Type B pancreatic cell (in vitro differentiated cells): ENCODE measurements around the gene AGTR2. TPM values are rescaled to one million over a fixed set of nuclear protein-coding genes. Genes with fewer than 3 reads are reported as not detected.
"Not testable (repeated sequence)": the region's sequence is repeated elsewhere in the genome, so short reads cannot be mapped to it uniquely, and the experiment has no call there.

Experiments used
- DNase-seq: peaks from one replicate; pipeline ENCODE4 v3.0.0; 2021; ENCODE audit warnings: mixed read lengths; ENCODE audit not compliant: unreplicated experiment; ENCODE audit errors: extremely low spot score
- H3K27ac Mint-ChIP-seq: 2 replicates; pipeline ENCODE4 v1.8.0; 2021; ENCODE audit warnings: mild to moderate bottlenecking, mixed read lengths
- H3K27me3 Mint-ChIP-seq: 2 replicates; pipeline ENCODE4 v1.8.0; 2021; ENCODE audit warnings: mixed read lengths
- H3K36me3 Mint-ChIP-seq: 2 replicates; pipeline ENCODE4 v1.8.0; 2021; ENCODE audit warnings: mixed read lengths
- H3K4me1 Mint-ChIP-seq: one replicate; pipeline ENCODE4 v1.8.0; 2021; ENCODE audit warnings: mixed read lengths; ENCODE audit not compliant: unreplicated experiment
- H3K4me3 Mint-ChIP-seq: 2 replicates; pipeline ENCODE4 v1.8.0; 2021; ENCODE audit warnings: mild to moderate bottlenecking, mixed read lengths
- H3K9me3 Mint-ChIP-seq: 2 replicates; pipeline ENCODE4 v1.8.0; 2021; ENCODE audit warnings: mixed read lengths
- CTCF ChIP-seq: fragments of 200-600 bp; sonication (generic); conservative IDR thresholded peaks from 2 replicates; pipeline ENCODE4 v1.5.0; 2021; ENCODE audit warnings: antibody characterized with exemption, mild to moderate bottlenecking
- total RNA-seq: library from RNA; stranded (reverse); gene quantifications from 2 replicates; pipeline ENCODE4 v1.2.1, GENCODE V29; 2021; ENCODE audit warnings: low replicate concordance

The AGTR2 gene
- total RNA-seq, 1 donor from 2014 or later: 0.51 TPM

- Mint-ChIP-seq H3K9me3 (no peaks in the 10 kb centered on the region), H3K36me3 (no peaks in the 10 kb centered on the region), H3K4me3 (no peak overlapping the region), H3K27ac (no peak overlapping the region), H3K27me3 (no peaks in the 10 kb centered on the region), H3K4me1 (no peaks in the 10 kb centered on the region)
- TF ChIP-seq CTCF: no peak
- DNase-seq: no peak
Measured at GRCh38 chrX:116185163-116185562, 14.6 kb downstream of the AGTR2 start.

- no peak for DNase-seq
- no peak overlapping the region for H3K27ac Mint-ChIP-seq
Measured at GRCh38 chrX:116194649-116195048, 24.1 kb downstream of the AGTR2 start.

GRCh38 chrX:116198235-116198634 lies 27.7 kb downstream of the AGTR2 start:
- no peak overlapping the region for H3K27ac Mint-ChIP-seq
- H3K4me3 Mint-ChIP-seq: no peak overlapping the region
- DNase-seq: no peak
- H3K27me3 Mint-ChIP-seq: no peaks in the 10 kb centered on the region
- H3K4me1 Mint-ChIP-seq: no peaks in the 10 kb centered on the region
- no peak for TF ChIP-seq CTCF
- no peaks in the 10 kb centered on the region for H3K36me3 Mint-ChIP-seq
- H3K9me3 Mint-ChIP-seq: no peaks in the 10 kb centered on the region

More at GRCh38 chrX:116194649-116195048, 24.1 kb downstream of the AGTR2 start:
- Mint-ChIP-seq H3K4me1 (no peaks in the 10 kb centered on the region), H3K27me3 (no peaks in the 10 kb centered on the region), H3K9me3 (peaks cover 4% of the 10 kb centered on the region), H3K4me3 (no peak overlapping the region), H3K36me3 (no peaks in the 10 kb centered on the region)
- no peak for TF ChIP-seq CTCF

- H3K36me3 Mint-ChIP-seq: no peaks in the 10 kb centered on the region
- no peak overlapping the region for H3K4me3 Mint-ChIP-seq
- H3K4me1 Mint-ChIP-seq: no peaks in the 10 kb centered on the region
- H3K27me3 Mint-ChIP-seq: no peaks in the 10 kb centered on the region
- DNase-seq: no peak
- TF ChIP-seq CTCF: peak; percentile 58
- no peak overlapping the region for H3K27ac Mint-ChIP-seq
- no peaks in the 10 kb centered on the region for H3K9me3 Mint-ChIP-seq
Measured at GRCh38 chrX:116198810-116199209, 28.3 kb downstream of the AGTR2 start.

- Mint-ChIP-seq H3K9me3 (no peaks in the 10 kb centered on the region), H3K36me3 (no peaks in the 10 kb centered on the region), H3K27ac (no peak overlapping the region), H3K27me3 (no peaks in the 10 kb centered on the region), H3K4me1 (no peaks in the 10 kb centered on the region), H3K4me3 (no peak overlapping the region)
- peak; percentile 90 for TF ChIP-seq CTCF
- no peak for DNase-seq
Measured at GRCh38 chrX:116204932-116205331, 34.4 kb downstream of the AGTR2 start.

GRCh38 chrX:116213262-116213661 lies 42.7 kb downstream of the AGTR2 start:
- no peak for DNase-seq
- Mint-ChIP-seq H3K27ac (no peak overlapping the region), H3K36me3 (no peaks in the 10 kb centered on the region), H3K9me3 (no peaks in the 10 kb centered on the region), H3K4me3 (no peak overlapping the region), H3K27me3 (no peaks in the 10 kb centered on the region), H3K4me1 (no peaks in the 10 kb centered on the region)
- no peak for TF ChIP-seq CTCF

GRCh38 chrX:116217080-116217479 lies 46.5 kb downstream of the AGTR2 start:
- not testable (repeated sequence) for H3K4me3 Mint-ChIP-seq, H3K9me3 Mint-ChIP-seq, H3K36me3 Mint-ChIP-seq, DNase-seq, H3K27me3 Mint-ChIP-seq, H3K4me1 Mint-ChIP-seq, H3K27ac Mint-ChIP-seq
